Dermis microvascular lymphatic vessel endothelial cell (primary cell): ENCODE measurements around the gene PCDHA4. TPM values are rescaled to one million over a fixed set of nuclear protein-coding genes. Genes with fewer than 3 reads are reported as not detected.
"Not testable (repeated sequence)": the region's sequence is repeated elsewhere in the genome, so short reads cannot be mapped to it uniquely, and the experiment has no call there.

Source experiments
- DNase-seq, 2 donors: peaks; one replicate each; pipeline versions ENCODE4 v3.0.0 to v3.0.0-alpha.2; 2010; ENCODE audit warnings: low read depth in 2 of 2
- total RNA-seq: library from RNA; depleted of rRNA; stranded (reverse); fragments of >200 nt; gene quantifications from 2 replicates; pipeline ENCODE4 v1.2.1, GENCODE V29; 2014

PCDHA4 gene
- under 0.01 and 0.25 TPM in 2 replicates for total RNA-seq

DNA sequence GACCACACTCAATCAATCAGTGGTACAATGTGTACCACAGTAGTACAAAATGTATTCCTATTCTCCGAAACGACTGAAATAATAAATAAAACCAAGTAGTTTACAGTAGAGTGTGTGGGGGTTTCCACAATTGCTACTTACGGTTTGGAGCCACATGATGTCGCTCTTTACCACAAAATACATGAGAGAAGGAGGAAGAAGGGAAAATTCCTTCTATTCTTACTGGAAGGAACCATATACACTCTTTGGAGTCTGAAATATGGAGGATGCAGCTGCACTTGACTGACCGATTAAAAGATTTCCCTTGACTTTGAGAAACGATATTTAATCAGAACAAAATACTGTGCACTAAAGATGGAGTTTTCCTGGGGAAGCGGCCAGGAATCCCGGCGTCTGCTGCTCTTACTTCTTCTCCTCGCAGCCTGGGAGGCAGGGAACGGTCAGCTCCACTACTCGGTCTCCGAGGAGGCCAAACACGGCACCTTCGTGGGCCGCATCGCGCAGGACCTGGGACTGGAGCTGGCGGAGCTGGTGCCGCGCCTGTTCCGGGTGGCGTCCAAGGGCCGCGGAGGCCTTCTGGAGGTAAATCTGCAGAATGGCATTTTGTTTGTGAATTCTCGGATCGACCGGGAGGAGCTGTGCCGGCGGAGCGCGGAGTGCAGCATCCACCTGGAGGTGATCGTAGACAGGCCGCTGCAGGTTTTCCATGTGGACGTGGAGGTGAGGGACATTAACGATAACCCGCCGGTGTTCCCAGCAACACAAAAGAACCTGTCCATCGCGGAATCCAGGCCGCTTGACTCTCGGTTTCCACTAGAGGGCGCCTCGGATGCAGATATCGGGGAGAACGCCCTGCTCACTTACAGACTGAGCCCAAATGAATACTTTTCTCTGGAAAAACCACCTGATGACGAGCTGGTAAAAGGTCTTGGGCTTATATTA, at the start of gene PCDHA4:
PCDHA4 (plus strand) TSS at position 235 of the 942 bp plus-strand sequence.
- DNase-seq: peak in 1 of 2 donors; percentile 18

- DNase-seq: no peak
Observed at GRCh38 chr5:140764177-140764973, 42.5 kb upstream of the PCDHA4 start.

DNA sequence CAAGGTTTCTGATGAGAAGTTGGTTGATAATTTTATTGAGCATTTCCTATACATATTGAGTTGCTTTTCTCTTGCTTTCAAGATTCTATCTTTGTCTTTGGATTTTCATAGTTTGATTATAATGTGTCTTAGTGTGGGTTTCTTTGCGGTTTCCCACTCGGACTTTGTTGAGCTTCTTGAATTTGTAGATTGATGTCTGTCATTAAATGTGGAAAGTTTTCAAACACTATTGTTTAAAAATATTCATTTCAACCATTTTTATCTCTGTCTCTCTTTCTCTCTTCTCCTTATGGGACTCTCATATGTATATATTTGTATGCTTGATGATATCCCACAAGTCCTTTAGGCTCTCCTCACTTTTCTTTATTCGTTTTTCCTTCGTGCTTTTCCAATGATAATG, 39.4 kb upstream of the PCDHA4 start:
- DNase-seq: no peak

DNA sequence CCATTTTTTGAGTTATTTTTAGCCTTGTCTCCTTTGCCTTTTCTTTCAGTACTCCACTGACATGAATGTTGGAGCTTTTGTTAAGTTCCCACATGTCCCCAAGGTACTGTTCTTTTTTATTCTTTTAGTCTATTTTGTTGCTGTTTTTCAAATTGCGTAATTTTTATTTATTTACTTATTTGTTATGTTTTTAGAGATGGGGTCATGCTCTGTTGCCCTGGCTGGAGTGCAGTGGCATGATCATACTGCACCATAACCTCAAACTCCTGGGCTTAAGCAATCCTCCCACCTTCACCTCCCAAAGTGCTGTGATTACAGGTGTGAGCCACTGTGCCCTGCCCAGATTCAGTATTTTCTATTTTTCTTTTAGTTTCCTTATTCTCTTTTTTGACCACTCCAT, 26.4 kb upstream of the PCDHA4 start:
- DNase-seq: no peak

DNA sequence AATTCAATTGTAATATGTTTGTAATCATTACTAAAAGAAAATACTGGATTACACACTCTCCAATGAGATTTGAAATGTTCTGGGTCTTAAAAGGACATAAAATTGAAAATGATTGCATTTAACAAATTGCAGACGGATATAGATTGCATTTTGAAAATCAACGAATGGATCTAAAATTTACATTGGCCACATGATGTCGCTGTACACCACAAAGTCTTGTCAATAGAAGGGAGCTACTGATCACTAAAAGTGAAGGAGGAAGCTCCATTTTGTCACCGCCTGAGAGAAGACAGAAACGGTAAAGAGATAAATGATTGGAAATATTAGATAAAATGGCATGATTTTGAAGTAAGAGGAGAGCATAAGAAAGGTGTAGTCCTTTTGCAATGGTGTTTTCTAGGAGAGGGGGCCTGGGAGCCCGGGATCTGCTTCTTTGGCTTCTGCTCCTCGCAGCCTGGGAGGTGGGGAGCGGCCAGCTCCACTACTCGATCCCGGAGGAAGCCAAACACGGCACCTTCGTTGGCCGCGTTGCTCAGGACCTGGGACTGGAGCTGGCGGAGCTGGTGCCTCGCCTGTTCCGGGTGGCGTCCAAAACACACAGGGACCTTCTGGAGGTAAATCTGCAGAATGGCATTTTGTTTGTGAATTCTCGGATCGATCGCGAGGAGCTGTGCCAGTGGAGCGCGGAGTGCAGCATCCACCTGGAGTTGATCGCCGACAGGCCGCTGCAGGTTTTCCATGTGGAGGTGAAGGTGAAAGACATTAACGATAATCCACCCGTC, 20.8 kb upstream of the PCDHA4 start, which contains the start of gene PCDHA1:
PCDHA1 (plus strand) TSS at position 236 of the 782 bp plus-strand sequence.
- no peak for DNase-seq

GRCh38 chr5:140787422-140787821, 19.4 kb upstream of the PCDHA4 start:
- not testable (repeated sequence) for DNase-seq

DNA sequence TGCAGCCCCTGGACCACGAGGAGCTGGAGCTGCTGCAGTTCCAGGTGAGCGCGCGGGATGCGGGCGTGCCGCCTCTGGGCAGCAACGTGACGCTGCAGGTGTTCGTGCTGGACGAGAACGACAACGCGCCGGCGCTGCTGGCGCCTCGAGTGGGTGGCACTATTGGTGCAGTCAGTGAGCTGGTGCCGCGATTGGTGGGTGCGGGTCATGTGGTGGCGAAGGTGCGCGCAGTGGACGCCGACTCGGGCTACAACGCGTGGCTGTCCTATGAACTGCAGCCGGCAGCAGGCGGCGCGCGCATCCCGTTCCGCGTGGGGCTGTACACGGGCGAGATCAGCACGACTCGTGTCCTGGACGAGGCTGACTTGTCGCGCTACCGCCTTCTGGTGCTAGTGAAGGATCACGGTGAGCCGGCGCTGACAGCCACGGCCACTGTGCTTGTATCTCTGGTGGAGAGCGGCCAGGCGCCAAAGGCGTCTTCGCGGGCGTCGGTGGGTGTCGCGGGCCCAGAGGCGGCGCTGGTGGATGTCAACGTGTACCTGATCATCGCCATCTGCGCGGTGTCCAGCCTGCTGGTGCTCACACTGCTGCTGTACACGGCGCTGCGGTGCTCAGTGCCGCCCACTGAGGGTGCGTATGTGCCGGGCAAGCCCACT, 18.9 kb upstream of the PCDHA4 start:
- DNase-seq: not testable (repeated sequence)

GRCh38 chr5:140791089-140791488, 15.8 kb upstream of the PCDHA4 start:
- no peak for DNase-seq

DNA sequence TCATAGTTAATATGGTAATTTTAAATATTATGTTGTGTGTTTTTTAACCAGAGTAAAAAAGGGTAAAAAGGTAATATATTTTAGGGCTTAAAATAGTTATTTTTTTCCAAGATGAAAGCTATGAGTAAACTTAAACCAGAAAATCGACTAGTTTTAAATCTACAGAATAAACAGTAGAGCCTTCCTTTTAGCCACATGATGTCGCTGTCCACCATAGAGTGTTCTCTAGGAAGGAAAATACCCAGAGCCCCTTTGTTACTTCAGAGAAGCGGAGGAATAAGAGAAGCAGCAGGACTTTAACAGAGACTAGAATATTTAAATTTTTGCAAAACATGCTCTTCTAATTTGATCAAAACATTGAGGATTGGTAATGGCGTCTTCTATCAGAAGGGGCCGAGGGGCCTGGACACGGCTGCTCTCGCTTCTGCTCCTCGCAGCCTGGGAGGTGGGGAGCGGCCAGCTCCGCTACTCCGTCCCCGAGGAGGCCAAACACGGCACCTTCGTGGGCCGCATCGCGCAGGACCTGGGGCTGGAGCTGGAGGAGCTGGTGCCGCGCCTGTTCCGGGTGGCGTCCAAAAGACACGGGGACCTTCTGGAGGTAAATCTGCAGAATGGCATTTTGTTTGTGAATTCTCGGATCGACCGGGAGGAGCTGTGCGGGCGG, 12.1 kb upstream of the PCDHA4 start, which contains the start of gene PCDHA2:
PCDHA2 (plus strand) TSS at position 258 of the 664 bp plus-strand sequence.
- DNase-seq: no peak

GRCh38 chr5:140795259-140795641, 11.6 kb upstream of the PCDHA4 start:
- no peak for DNase-seq

GRCh38 chr5:140796072-140796717, 10.7 kb upstream of the PCDHA4 start:
- not testable (repeated sequence) for DNase-seq

GRCh38 chr5:140796718-140797095, 10.2 kb upstream of the PCDHA4 start:
- DNase-seq: no peak

DNA sequence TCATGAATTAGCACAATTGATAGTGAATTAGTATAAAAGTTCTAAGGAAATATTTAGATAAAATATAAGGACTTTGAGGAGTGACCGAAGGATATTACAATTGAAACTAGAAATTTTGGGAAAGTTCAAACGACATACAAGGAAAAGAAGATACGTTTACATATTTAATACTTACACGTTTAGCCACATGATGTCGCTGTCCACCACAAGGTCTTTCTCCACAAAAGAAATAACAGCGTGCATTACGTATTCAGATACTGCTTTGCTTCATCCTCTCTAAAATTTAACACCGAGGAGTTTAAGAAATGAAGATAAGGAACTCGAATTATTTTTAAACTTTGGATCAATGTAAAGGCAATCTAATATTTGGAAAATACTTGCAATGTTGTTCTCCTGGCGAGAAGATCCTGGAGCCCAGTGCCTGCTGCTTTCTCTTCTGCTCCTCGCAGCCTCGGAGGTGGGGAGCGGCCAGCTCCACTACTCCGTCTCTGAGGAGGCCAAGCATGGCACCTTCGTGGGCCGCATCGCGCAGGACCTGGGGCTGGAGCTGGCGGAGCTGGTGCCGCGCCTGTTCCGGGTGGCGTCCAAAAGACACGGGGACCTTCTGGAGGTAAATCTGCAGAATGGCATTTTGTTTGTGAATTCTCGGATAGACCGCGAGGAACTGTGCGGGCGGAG, 5.9 kb upstream of the PCDHA4 start, which contains the start of gene PCDHA3:
PCDHA3 (plus strand) TSS at position 242 of the 678 bp plus-strand sequence.
- peak in 1 of 2 donors; percentile 36 for DNase-seq

GRCh38 chr5:140801494-140801841, 5.4 kb upstream of the PCDHA4 start:
- peak in 1 of 2 donors; percentile 7 for DNase-seq

DNA sequence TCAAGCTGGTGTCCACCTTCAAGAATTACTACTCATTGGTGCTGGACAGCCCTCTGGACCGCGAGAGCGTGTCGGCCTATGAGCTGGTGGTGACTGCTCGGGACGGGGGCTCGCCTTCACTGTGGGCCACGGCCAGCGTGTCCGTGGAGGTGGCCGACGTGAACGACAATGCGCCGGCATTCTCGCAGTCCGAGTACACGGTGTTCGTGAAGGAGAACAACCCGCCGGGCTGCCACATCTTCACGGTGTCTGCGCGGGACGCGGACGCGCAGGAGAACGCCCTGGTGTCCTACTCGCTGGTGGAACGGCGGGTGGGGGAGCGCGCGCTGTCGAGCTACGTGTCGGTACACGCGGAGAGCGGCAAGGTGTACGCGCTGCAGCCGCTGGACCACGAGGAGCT, 4.5 kb upstream of the PCDHA4 start:
- DNase-seq: not testable (repeated sequence)

- no peak for DNase-seq
Observed at GRCh38 chr5:140802781-140803271, 4.0 kb upstream of the PCDHA4 start.

DNA sequence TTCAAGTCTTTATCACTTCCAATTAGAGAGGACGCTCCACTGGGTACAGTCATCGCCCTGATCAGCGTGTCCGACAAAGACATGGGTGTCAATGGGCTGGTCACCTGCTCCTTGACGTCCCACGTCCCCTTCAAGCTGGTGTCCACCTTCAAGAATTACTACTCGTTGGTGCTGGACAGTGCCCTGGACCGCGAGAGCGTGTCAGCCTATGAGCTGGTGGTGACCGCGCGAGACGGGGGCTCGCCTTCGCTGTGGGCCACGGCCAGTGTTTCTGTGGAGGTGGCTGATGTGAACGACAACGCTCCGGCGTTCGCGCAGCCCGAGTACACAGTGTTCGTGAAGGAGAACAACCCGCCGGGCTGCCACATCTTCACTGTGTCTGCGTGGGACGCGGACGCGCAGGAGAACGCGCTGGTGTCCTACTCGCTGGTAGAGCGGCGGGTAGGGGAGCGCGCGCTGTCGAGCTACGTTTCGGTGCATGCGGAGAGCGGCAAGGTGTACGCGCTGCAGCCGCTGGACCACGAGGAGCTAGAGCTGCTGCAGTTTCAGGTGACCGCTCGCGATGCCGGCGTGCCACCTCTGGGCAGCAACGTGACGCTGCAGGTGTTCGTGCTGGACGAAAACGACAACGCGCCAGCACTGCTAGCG, 1.5 kb downstream of the PCDHA4 start:
- DNase-seq: not testable (repeated sequence)

- no peak for DNase-seq
Observed at GRCh38 chr5:140808889-140809291, 2.0 kb downstream of the PCDHA4 start.
